ENCODE measurements around the gene GPC2. TPM values are rescaled to one million over a fixed set of nuclear protein-coding genes. Genes with fewer than 3 reads are reported as not detected.

The GPC2 gene, protein sequence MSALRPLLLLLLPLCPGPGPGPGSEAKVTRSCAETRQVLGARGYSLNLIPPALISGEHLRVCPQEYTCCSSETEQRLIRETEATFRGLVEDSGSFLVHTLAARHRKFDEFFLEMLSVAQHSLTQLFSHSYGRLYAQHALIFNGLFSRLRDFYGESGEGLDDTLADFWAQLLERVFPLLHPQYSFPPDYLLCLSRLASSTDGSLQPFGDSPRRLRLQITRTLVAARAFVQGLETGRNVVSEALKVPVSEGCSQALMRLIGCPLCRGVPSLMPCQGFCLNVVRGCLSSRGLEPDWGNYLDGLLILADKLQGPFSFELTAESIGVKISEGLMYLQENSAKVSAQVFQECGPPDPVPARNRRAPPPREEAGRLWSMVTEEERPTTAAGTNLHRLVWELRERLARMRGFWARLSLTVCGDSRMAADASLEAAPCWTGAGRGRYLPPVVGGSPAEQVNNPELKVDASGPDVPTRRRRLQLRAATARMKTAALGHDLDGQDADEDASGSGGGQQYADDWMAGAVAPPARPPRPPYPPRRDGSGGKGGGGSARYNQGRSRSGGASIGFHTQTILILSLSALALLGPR
- total RNA-seq, result 2.7 and 3.1 TPM in 2 replicates

DNA sequence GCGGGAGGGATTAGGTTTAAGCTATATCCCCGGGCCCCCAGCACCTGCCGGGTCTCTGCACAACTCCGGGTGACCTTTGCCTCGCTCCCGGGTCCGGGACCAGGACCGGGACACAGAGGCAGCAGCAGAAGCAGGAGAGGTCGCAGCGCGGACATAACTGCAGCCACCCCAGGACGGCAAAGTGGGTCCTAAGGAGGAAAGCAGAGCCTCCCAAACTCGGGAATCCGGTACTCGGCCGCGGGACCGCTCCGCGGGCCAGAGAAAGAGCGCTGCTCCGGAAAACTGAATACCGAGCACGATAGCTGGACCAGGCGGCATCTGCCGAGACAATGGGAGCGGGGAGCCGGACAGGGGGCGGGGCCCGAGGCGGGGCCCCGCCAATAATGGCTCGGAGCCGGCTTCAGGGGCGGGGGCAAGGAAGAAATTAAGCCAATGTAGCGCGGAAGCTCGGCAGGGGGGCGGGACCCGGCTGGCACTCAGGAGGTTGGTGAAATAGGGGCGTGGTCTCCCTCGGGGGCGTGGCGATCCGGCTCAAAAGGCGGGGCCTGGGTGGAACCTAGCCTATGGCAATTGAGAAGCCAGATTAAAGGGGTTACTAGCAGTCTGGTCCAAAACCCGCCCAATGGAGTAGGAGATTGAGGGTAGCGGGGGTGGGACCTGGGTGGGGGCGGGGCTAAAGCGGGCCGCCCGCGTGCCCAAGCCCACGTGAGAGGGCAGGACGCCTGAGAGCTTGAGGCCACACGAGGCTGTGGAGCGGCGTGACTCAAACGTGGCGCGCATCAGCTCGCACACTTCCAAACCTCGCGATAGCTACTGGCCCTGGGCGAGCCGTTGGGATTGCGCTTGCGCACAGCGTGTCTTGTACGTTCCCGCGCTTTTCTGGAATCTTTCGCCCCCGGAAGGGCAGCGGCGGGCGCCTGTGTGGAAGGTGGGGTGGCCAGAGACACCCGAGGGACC lies at the start of gene GPC2, which contains the start of gene STAG3:
Gene GPC2, minus strand, starts transcription at position 337 of the 957 bp plus-strand sequence. Its CDS starts 182 bp downstream, at position 155.
Gene STAG3, plus strand, starts transcription at position 874 of the 957 bp plus-strand sequence. CDS start 2,639 bp downstream, outside the sequence.

DNA sequence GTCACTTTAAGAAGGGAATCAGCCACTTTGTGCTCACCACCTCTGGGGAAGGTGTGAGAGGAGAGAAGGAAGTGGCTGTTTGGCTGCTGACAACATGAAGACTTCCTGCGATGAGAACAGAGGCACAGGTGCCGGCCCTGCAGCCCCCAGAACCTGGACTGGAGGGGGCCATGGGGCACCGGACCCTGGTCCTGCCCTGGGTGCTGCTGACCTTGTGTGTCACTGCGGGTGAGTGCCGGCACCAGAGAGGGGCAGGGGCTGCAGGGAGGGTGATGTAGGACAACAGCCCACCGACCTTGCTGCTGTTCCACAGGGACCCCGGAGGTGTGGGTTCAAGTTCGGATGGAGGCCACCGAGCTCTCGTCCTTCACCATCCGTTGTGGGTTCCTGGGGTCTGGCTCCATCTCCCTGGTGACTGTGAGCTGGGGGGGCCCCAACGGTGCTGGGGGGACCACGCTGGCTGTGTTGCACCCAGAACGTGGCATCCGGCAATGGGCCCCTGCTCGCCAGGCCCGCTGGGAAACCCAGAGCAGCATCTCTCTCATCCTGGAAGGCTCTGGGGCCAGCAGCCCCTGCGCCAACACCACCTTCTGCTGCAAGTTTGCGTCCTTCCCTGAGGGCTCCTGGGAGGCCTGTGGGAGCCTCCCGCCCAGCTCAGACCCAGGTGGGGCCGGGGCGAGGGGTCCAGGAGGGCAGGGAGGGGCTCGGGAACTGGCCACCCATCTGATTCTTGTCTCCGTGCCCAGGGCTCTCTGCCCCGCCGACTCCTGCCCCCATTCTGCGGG lies 42.8 kb upstream of the GPC2 start, which contains the start of gene PVRIG:
Gene PVRIG, plus strand, starts transcription at position 149 of the 785 bp plus-strand sequence. Its CDS starts 22 bp downstream, at position 171.

DNA sequence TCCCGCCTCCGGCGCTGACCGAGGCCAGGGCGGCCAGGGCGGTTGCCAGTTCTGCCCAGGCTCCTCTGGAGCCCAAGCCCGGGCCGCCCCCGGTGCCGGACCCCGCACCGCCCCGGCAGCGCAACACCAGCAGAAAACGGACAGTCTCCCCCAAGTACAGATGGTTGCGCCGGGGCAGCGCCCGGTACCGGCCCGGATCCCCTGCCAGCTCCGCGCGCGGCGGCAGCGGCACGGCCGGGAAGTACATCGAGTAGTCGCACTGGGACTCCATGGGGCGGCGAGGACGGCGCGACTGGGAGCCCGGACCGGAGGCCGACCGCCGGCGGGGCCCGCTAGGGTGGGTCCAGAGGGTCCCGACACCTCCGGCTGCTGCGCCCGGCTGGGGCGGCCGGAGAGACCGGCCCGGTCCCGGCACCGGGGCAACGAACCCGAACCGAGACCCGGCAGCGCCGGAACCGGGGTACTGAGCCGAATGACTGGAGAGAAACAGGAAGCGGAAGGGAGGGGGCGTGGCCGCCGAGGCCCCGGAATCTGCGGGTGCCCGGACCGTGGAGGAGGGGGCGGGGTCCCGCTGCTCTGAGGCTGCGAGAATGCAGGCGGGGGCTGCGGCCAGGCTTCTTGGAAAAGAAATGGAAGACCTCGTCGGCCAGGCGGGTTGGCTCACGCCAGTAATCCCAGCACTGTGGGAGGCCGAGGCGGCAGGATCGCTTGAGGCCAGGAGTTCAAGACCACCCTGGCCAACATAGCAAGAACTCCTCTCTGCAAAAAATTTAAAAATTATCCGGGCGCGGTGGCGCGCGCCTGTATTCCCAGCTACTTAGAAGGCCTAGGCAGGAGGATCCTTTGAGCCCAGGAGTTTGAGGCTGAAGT lies 18.7 kb downstream of the GPC2 start, which contains the start of gene TRAPPC14:
Gene TRAPPC14, minus strand, starts transcription at position 495 of the 870 bp plus-strand sequence. Its CDS starts 224 bp downstream, at position 271.

DNA sequence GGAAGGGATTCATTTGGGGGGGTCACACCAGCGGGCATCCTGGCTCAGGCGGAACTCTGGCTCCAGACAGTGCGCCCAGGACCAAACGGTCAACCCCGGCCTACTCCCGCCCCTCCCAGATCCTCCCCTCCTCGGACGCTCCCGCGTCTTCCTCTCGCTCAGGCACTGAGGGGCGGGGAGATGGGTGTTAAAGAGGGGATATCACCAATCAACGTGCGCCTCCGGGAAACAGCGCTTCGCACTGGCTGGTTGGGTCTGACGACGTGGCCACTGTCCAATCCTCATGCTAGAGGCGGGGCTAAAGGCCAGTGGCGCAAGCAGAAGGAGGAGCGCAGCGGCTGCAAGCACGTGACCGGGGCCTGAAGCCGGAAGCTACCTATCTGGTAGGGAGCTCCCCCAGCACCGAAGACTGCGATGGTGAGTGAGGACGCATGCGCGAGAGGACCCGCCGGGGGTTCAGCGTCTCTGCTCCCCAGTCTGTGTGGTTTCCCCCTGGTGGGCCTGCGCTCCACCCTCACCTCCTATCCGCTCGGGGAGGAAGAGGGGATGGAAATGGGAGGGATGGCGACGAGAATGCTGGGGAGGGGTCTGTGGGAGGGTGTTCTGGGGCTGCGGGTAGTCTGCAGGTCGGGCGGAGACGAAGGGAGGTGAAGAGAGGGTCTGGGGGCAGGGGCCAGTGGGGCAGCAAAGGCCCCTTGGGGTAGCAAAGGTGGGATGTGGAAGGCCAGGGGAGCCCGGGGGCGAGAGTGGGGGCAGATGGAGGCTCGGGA lies 28.4 kb downstream of the GPC2 start, which contains the start of gene LAMTOR4:
Gene LAMTOR4, plus strand, starts transcription at position 360 of the 770 bp plus-strand sequence. Its CDS starts 55 bp downstream, at position 415.

DNA sequence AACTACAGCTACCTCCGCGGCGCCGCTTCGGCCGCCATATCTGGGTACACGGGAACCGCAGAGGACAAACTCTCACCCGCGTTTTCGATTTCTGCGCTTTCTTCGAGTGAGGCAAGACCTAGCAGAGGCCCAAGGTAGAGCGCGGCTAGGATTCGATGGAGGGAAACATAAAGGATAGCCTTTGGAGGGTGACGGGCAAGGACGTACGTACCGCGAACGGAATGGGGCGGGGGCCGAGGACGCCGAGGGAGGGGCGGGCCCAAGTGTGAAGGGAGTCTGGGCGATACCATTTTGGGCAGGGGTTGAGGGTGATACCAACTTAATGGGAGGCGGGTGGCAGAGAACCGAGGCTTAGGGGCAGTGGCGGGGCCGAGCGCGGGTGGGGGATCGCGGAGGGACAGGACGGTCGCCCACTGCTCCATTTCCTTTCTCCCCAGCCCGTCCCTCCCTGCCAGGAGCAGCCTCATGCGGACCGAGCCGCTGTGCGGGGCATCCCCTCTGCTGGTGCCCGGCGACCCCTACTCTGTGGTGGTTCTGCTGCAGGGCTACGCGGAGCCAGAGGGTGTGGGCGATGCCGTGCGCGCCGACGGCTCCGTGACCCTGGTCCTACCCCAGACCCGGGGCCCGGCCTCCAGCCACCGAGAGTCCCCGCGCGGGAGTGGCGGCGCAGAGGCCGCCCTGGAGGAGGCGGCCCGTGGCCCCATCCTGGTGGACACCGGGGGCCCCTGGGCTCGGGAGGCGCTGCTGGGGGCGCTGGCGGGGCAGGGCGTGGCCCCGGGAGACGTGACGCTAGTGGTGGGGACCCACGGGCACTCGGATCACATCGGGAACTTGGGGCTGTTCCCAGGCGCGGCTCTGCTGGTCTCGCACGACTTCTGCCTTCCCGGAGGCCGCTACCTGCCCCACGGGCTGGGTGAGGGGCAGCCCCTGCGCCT lies 50.0 kb downstream of the GPC2 start, which contains the start of gene MBLAC1:
Gene MBLAC1, plus strand, starts transcription at position 37 of the 935 bp plus-strand sequence. Its CDS starts 429 bp downstream, at position 466.

Other genes with a start within 250 kb of the GPC2 start
- under 0.01 TPM in 1 of 2 replicates, not detected in the other for gene GJC3, start 247.8 kb downstream of the GPC2 start, total RNA-seq
- gene AZGP1, start 201.3 kb downstream of the GPC2 start, total RNA-seq, result not detected in 2 replicates
- gene ZKSCAN1, start 161.8 kb downstream of the GPC2 start, total RNA-seq, result 43.4 and 54.6 TPM in 2 replicates
- gene ZSCAN21, start 127.6 kb downstream of the GPC2 start, total RNA-seq, result 8.0 and 8.6 TPM in 2 replicates
- gene ZNF3, start 95.7 kb downstream of the GPC2 start, total RNA-seq, result 29.6 and 48.3 TPM in 2 replicates
- gene COPS6, start 88.4 kb downstream of the GPC2 start, total RNA-seq, result 40.0 and 54.4 TPM in 2 replicates
- 47.9 and 52.2 TPM in 2 replicates for gene MCM7, start 76.0 kb downstream of the GPC2 start, total RNA-seq
- gene AP4M1, start 75.7 kb downstream of the GPC2 start, total RNA-seq, result 16.2 and 19.2 TPM in 2 replicates
- 24.7 and 45.3 TPM in 2 replicates for gene TAF6, start 58.0 kb downstream of the GPC2 start, total RNA-seq
- gene CNPY4, start 57.7 kb downstream of the GPC2 start, total RNA-seq, result 20.0 and 36.5 TPM in 2 replicates
- 0.87 and 2.0 TPM in 2 replicates for gene MBLAC1, start 50.4 kb downstream of the GPC2 start, total RNA-seq
- gene LAMTOR4, start 28.5 kb downstream of the GPC2 start, total RNA-seq, result 70.5 and 91.9 TPM in 2 replicates
- 11.0 and 14.0 TPM in 2 replicates for gene TRAPPC14, start 18.7 kb downstream of the GPC2 start, total RNA-seq
- gene GAL3ST4, start 8.8 kb downstream of the GPC2 start, total RNA-seq, result 1.2 and 2.6 TPM in 2 replicates
- gene STAG3, start 537 bp upstream of the GPC2 start, total RNA-seq, result 1.2 and 2.1 TPM in 2 replicates
- gene PVRIG, start 42.6 kb upstream of the GPC2 start, total RNA-seq, result not detected in 2 replicates
- gene SPDYE3, start 130.3 kb upstream of the GPC2 start, total RNA-seq, result not detected in 2 replicates
- 12.5 and 14.1 TPM in 2 replicates for gene PILRB, start 180.7 kb upstream of the GPC2 start, total RNA-seq
- gene PILRA, start 196.1 kb upstream of the GPC2 start, total RNA-seq, result under 0.01 and 0.22 TPM in 2 replicates

Data from placental epithelial cell (primary cell).